Measurements from ENCODE around the gene IQCE.

Gene IQCE

DNA sequence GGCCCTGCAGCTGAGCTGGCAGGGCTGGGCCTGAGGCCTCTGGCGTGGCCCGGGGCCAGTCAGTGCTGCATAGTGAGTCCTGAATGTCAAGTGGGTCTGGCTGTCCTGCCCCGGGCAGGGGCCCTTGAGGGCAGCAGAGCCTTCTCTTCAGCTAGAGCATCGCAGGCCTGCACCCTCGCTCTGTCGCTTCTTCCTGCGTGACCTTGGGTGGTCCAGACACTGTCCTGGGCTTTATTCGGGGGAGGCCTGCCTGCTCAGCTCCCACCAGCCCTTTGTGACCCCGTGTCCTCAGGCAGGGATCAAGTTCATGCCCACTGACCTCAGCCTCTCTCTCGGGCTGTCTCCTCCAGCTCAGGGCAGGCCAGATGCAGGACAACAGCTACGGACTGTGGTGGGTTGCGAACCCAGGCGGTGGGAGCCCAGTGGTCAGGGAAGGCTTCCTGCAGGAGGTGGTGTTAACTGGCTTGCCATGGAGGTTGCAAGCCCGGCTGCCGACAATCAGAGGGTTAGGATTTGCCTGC is 76.4 kb downstream of the IQCE start:
- TF ChIP-seq, protein P1, sequence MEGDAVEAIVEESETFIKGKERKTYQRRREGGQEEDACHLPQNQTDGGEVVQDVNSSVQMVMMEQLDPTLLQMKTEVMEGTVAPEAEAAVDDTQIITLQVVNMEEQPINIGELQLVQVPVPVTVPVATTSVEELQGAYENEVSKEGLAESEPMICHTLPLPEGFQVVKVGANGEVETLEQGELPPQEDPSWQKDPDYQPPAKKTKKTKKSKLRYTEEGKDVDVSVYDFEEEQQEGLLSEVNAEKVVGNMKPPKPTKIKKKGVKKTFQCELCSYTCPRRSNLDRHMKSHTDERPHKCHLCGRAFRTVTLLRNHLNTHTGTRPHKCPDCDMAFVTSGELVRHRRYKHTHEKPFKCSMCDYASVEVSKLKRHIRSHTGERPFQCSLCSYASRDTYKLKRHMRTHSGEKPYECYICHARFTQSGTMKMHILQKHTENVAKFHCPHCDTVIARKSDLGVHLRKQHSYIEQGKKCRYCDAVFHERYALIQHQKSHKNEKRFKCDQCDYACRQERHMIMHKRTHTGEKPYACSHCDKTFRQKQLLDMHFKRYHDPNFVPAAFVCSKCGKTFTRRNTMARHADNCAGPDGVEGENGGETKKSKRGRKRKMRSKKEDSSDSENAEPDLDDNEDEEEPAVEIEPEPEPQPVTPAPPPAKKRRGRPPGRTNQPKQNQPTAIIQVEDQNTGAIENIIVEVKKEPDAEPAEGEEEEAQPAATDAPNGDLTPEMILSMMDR (IDR thresholded peaks at IDR 0.05; ENCODE audit: extremely low read depth, missing control alignments) = no peak

DNA sequence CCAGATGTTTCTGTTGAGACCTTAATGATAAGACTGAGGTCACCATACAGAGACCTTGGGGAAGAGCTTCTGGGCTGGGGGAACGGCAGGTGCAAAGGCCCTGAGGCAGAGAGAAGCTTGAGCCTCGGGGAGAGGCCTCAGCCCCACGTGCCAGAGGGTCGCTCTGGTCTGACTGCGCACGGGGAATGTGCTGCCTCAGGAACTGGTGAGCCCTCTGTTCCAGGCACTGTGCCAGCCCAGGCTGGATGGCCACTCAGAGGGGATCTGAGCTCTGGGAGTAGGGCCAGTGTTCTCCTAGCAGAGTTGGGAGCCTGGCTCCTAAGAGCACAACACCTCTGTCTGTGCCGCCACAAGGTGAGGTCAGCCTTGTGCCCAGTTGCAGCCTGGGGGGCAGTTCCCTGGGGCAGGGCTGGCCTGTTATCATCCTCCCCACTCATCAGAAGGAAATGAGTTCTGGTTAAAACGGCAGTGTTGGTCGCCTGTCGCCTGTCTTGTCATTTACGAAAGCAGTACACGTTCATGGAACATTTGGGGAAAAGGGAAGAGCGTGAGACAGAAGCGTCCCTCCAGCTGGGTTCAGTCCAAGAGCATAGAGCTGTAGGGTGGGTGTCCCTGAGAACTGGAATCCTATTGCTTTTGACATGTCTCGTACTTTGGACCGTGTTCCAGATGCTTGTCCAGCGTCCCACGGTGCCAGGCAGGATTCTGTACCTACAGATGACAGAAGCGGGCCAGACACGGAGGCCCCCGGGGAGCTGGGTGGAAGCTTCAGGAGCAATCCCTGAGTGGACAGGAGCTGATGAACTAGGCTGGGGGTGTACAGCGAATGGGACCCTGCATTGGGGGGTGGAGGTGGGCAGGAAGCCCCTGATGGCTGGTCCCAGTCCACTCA is 77.3 kb downstream of the IQCE start:
- TF ChIP-seq, protein P1 (IDR thresholded peaks at IDR 0.05; ENCODE audit: extremely low read depth, missing control alignments) = no peak
- no peak for DNase-seq (ENCODE audit: low spot score)

More for the DNA sequence above, 76.4 kb downstream of the IQCE start:
- DNase-seq (ENCODE audit: low spot score) = no peak

DNA sequence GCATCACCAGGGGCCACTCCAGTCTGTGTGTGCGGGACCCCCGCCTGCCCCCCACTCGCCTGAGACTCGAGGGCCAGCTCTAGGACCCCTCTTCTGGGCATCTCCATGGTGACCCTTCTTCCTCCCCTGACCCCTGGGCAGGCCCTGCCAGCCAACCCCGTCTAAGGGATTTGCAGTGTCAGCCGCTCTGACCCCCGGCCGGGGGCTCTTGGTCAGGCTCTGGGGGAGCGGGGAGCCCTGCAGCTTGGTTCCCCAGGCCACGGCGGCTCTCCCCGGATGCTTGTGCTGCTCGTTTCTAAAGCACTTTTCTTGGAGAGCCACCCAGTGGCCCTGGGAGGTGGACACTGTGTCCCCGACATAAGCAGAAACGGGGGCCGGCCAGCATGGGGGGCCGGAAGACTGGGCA is 78.3 kb downstream of the IQCE start:
- DNase-seq (ENCODE audit: low spot score) = no peak
- TF ChIP-seq, protein P1 (IDR thresholded peaks at IDR 0.05; ENCODE audit: extremely low read depth, missing control alignments) = no peak

DNA sequence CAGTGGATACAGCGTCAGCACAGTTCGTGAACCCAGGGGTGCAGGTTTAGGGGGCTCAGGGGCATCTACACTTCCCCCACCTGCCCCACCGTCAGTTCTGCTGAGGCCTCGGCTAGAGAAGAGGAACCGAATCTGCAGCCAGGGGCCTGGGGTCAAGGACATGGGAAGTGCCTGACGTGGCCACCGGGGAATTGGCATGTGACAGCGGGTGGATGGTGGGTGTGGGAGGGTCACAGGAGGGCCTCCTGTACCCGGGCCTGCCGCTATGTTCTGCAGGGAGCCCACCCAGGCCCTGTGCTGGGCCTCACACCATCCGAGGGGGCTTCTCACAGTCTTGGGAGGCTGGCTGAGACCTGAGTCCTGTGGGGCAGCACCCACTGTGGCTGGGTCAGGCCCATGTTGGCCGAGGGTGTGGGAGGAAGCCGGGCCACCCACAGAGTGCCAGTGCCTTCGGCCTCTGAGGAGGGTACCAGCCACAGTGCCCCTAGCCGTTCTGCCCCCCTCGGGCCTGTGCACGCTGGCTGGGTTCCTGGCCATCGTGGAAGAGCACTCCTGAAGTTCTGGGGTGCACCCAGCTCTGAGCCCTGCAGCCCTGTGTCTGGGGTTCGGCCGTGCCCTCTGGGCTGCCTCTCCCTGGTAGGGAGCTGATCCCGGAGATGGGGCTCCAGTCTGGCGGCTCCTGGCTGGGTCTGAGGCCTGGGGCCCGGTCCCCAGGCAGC is 78.9 kb downstream of the IQCE start:
- peak; percentile 69 for DNase-seq (ENCODE audit: low spot score)
- TF ChIP-seq, protein P1 (IDR thresholded peaks at IDR 0.05; ENCODE audit: extremely low read depth, missing control alignments) = no peak

DNA sequence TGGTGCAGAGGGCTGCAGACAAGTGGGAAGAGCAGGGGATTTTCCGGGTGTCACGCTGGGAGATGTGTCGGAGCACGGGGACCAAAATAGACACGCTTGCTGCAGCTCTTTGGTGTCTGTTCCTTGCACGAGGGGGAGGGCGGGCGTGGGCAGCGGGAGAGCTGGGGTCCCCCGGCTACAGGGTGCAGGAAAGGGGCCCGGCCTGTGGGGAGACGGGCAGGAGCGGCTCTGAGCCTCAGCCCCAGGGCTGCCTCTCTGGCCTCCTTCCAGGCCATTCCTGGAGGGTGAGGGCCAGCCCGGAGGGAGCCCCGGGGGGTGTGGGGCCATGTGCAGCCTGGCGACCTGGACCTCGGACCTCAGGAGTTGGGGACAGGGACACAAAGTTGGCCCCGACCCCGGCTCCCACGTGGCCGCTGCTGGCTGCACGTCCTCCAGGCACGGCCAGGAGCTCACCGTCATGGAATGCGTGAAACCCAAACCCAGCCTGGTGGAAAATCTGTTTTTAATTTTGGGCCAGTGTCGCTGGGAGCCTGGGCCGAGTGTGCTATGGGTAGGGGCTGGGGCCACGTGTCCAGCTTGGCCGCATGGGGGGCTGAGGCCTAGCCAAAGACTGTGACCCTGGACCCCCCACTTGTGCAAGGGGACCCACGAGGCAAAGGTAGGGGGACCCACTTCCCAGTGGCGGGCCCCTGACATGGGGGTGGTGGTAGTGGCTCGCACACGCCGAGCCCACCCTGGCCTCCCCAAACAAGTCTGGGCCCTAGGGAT is 79.6 kb downstream of the IQCE start:
- TF ChIP-seq, protein P1 (IDR thresholded peaks at IDR 0.05; ENCODE audit: extremely low read depth, missing control alignments) = no peak

DNA sequence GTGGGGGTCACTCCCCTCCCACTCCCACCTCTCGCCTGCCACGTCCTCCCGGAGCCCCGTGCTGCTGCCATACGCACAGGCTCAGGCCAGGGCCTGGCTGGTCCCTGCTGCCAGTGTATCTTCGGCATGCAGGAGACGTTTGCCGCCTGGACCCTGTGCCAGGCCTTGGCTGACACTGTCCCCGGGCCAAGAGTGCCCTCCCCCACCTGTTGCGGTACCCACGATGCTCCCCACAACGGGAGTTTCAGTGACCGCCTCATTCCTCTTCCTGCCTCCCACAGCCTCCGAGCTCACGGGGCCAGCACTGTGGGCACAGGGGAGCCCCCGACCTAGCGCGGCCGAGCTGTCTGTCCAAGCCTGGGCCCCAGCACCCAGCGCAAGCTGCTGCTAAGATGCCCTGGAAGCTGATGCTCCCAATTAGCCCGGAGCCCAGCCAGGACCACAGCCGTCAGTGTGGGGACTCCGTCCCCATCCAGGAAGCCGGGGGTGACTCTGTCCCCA is 80.5 kb downstream of the IQCE start:
- TF ChIP-seq, protein P1 (IDR thresholded peaks at IDR 0.05; ENCODE audit: extremely low read depth, missing control alignments) = no peak
- DNase-seq (ENCODE audit: low spot score) = no peak

More for the DNA sequence above, 79.6 kb downstream of the IQCE start:
- DNase-seq (ENCODE audit: low spot score) = no peak

All from GM20000 (cell line).